ENCODE data around the gene ADSS2. TPM values are rescaled to one million over a fixed set of nuclear protein-coding genes. Genes with fewer than 3 reads are reported as not detected.
"Not testable (repeated sequence)": the region's sequence is repeated elsewhere in the genome, so short reads cannot be mapped to it uniquely, and the experiment has no call there.

Gene ADSS2
- total and polyA plus RNA-seq, 4 donors = 38.9 to 58.2 (median 52.5) TPM

DNA sequence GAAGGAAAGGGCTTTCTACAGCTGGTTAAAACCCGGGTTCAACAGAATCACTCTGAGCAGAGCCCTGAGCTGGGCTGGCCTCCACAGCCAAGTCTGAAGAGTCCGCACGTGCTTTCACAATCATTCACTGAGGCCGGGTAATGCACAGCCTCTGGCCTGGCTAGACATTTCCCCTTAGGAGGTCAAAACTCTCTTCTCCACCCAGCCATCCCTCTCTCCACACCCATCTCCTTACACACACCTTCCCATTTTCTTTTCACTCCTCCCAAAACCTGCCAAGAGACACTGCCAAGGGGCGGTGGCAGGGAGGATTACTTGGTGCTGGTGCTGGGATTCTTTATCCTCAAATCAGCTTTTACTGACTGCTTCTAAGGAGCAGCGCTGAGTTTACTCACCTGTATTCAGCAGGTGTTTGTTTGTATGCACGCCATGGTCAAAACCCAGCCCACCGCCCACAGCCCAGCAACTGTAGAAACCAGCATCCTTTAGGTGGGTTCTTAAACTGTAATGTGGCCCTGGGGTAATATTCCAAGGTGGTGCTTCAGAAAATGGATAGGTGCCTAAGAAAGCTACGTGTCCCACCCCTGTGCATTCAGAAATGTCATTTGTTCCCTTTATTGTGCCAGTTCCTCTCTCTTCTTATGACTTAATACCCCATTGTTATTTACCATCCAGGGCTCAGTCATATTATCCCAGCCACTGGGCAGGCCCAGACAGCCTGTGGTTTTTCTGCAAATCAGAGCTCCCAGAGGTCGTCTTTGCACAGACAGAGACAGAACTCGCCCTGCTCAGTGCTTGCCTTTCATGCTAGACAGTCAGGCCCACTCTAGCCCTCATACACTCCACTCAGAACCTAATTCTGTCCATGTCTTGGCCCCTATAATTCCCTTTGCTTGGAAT, 80.2 kb downstream of the ADSS2 start:
- no peaks in the 10 kb centered on the region for H3K9me3 ChIP-seq (ENCODE audit: control insufficient read depth, insufficient read depth, low read length)
- no peak for DNase-seq (ENCODE audit: low read depth in 4 of 6, low spot score in 6 of 6)
- no peak overlapping the region for H3K27ac ChIP-seq (ENCODE audit: low read depth, low read length)
- H3K36me3 ChIP-seq (ENCODE audit: control insufficient read depth, insufficient read depth, low read length) = no peaks in the 10 kb centered on the region
- H3K27me3 ChIP-seq (ENCODE audit: control insufficient read depth, insufficient read depth, low read length) = no peaks in the 10 kb centered on the region
- H3K4me1 ChIP-seq (ENCODE audit: control insufficient read depth, insufficient read depth, low read length) = no peaks in the 10 kb centered on the region
- 82% methylated on average over 11 of the region's 11 CpGs for WGBS (ENCODE audit: insufficient coverage)
- no peak overlapping the region for H3K4me3 ChIP-seq (ENCODE audit: low read depth, low read length)

DNA sequence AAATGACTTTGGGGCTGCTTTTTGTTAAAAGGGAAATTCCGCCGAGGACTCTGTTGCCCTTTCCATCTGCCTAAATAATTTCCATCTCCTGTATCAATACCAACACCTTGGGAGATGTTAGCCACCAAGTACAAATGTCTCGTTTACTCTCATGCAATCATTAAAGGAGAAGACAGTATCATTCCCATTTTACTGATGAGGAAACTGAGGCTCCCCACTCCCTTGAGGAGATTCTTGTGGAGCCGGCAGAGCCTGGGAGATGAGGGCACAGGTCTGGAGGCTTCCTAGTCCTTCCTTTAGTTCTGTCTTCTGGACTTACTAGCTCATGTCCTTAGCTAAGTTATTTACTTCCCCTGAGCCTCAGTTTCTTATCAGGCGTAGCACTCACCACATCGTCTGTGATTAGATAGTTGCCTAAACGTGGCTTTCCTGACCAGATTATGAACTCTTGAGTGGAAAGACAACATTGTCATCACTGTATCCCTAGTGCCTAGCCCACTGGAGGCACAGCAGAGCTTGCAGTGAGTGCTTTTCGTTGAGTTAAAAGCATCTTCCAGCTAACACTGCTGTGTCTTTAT, 81.6 kb downstream of the ADSS2 start:
- H3K4me3 ChIP-seq (ENCODE audit: low read depth, low read length) = no peak overlapping the region
- WGBS (ENCODE audit: insufficient coverage) = 91% methylated on average over 5 of the region's 8 CpGs
- no peak for DNase-seq (ENCODE audit: low read depth in 4 of 6, low spot score in 6 of 6)
- H3K4me1 ChIP-seq (ENCODE audit: control insufficient read depth, insufficient read depth, low read length) = no peaks in the 10 kb centered on the region
- no peak overlapping the region for H3K27ac ChIP-seq (ENCODE audit: low read depth, low read length)
- no peaks in the 10 kb centered on the region for H3K36me3 ChIP-seq (ENCODE audit: control insufficient read depth, insufficient read depth, low read length)
- peaks cover 2% of the 10 kb centered on the region for H3K9me3 ChIP-seq (ENCODE audit: control insufficient read depth, insufficient read depth, low read length)
- no peaks in the 10 kb centered on the region for H3K27me3 ChIP-seq (ENCODE audit: control insufficient read depth, insufficient read depth, low read length)

DNA sequence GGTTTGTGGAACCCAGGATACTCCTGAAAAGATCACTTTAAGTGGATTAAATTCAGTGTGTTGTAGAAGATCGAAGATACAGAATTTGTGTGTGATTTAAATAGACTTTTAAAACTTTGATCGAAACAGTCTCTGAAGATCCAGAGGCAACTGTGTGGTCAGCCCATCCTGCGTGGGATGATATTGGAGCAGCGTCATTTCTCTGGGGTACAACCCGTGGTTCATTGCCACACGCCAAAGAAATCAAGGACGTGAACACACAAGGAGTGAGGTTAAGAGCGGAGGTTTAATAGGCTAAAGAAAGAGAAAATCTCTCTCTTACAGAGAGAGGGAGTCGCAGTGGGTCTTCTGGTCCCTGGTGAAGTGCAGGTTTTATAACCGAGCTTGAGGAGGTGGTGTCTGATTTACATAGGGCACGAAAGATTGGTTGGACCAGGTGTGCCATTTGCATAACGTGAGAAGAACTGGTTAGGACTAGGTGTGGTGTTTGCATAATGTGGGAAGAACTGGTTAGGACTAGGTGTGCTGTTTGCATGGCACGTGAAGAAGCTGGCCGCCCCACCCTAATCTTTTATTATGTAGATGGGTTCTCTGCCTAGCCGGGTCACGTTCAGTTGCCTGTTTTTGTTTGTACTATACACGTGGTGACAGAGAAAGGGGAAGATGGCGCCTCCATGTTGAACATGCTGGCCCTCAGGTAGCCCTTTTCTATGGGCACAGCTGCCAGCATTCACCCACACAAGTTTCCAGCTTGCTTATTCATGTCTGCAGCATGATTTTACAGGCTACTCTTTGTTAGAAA, 82.3 kb downstream of the ADSS2 start:
- 74% methylated on average over 13 of the region's 18 CpGs for WGBS (ENCODE audit: insufficient coverage)
- DNase-seq (ENCODE audit: low read depth in 4 of 6, low spot score in 6 of 6) = no peak
- no peaks in the 10 kb centered on the region for H3K4me1 ChIP-seq (ENCODE audit: control insufficient read depth, insufficient read depth, low read length)

DNA sequence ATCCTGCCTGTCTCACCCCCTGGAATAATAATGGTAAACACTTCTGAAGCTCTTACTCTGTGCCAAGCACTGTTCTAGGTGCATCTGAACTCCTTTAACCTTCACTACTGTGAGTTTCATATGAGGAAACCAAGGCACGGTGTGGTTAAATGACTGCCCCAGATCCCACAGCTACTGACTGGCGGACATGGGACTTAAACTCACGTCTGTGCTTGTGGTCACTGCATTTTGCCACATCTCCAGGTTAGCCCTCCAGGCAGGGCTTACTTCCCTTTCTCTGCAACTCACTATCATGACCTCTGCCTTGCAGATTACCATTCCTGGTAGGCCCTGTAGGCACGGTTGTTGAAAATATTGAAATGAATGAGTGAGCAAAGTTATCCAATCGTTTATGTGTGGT, 83.4 kb downstream of the ADSS2 start:
- 90% methylated on average over 4 of the region's 5 CpGs for WGBS (ENCODE audit: insufficient coverage)
- no peak for DNase-seq (ENCODE audit: low read depth in 4 of 6, low spot score in 6 of 6)
- no peaks in the 10 kb centered on the region for H3K36me3 ChIP-seq (ENCODE audit: control insufficient read depth, insufficient read depth, low read length)
- H3K4me3 ChIP-seq (ENCODE audit: low read depth, low read length) = no peak overlapping the region
- H3K4me1 ChIP-seq (ENCODE audit: control insufficient read depth, insufficient read depth, low read length) = no peaks in the 10 kb centered on the region
- peaks cover 3% of the 10 kb centered on the region for H3K9me3 ChIP-seq (ENCODE audit: control insufficient read depth, insufficient read depth, low read length)
- H3K27me3 ChIP-seq (ENCODE audit: control insufficient read depth, insufficient read depth, low read length) = no peaks in the 10 kb centered on the region
- no peak overlapping the region for H3K27ac ChIP-seq (ENCODE audit: low read depth, low read length)

More for the DNA sequence above, 82.3 kb downstream of the ADSS2 start:
- Histone ChIP-seq H3K9me3 (ENCODE audit: control insufficient read depth, insufficient read depth, low read length) (peaks cover 3% of the 10 kb centered on the region), H3K27me3 (ENCODE audit: control insufficient read depth, insufficient read depth, low read length) (no peaks in the 10 kb centered on the region), H3K36me3 (ENCODE audit: control insufficient read depth, insufficient read depth, low read length) (no peaks in the 10 kb centered on the region), H3K27ac (ENCODE audit: low read depth, low read length) (no peak overlapping the region), H3K4me3 (ENCODE audit: low read depth, low read length) (no peak overlapping the region)

DNA sequence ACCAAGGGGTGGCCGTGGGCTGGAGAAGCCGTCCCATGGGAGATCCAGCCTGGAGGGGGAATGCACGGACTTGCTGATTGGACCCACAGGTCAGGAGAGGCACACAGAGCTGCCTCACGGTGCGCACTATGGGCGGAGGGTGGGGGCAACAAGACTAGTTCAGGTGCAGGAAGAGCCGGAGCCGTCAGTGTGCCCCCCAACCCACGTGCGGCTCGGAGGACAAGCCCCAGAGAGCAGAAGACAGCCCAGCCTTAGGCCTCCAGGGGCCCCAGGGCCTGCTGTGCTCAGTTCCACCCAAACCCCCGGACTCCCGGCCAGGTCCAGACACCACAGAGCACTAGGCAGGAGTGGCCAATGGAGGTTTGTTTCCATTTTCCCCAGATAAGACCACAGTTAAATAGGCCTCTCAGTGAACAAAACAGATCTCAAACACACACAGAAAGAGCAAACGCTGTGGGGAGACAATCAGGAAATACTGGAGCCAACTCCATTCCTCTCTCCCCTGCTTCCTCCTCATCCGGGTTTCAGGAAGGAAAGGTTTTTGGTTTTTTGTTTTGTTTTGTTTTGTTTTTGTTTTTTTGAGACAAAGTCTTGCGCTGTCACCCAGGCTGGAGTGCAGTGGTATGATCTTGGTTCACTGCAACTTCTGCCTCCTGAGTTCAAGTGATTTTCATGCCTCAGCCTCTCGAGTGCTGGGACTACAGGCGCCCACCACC, 84.2 kb downstream of the ADSS2 start:
- Histone ChIP-seq H3K4me1 (ENCODE audit: control insufficient read depth, insufficient read depth, low read length) (no peaks in the 10 kb centered on the region), H3K36me3 (ENCODE audit: control insufficient read depth, insufficient read depth, low read length) (no peaks in the 10 kb centered on the region), H3K4me3 (ENCODE audit: low read depth, low read length) (no peak overlapping the region), H3K27ac (ENCODE audit: low read depth, low read length) (no peak overlapping the region), H3K27me3 (ENCODE audit: control insufficient read depth, insufficient read depth, low read length) (no peaks in the 10 kb centered on the region), H3K9me3 (ENCODE audit: control insufficient read depth, insufficient read depth, low read length) (peaks cover 3% of the 10 kb centered on the region)
- no peak for DNase-seq (ENCODE audit: low read depth in 4 of 6, low spot score in 6 of 6)
- WGBS (ENCODE audit: insufficient coverage) = 88% methylated on average over 16 of the region's 18 CpGs

DNA sequence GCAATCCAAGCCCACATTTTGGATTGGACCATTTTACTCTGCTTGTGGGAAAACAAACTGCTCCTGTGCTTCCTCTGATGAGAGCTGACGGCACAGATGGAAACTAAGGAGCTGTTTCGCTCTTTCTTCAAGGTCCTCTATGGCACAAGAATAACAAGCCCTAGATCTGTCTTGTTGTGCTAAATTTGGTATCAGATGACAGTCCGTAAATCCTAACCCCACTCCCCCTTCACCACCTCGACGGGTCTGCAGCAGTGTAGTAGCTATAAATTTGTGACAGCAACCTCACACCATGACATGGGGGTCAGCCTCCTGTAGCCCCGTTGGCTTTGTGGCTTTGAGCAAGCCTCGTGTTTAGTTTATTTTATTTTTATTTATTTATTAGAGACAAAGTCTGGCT, 85.9 kb downstream of the ADSS2 start:
- H3K27me3 ChIP-seq (ENCODE audit: control insufficient read depth, insufficient read depth, low read length) = no peaks in the 10 kb centered on the region
- no peak for DNase-seq (ENCODE audit: low read depth in 4 of 6, low spot score in 6 of 6)
- peaks cover 4% of the 10 kb centered on the region for H3K4me1 ChIP-seq (ENCODE audit: control insufficient read depth, insufficient read depth, low read length)
- peaks cover 3% of the 10 kb centered on the region for H3K9me3 ChIP-seq (ENCODE audit: control insufficient read depth, insufficient read depth, low read length)
- H3K36me3 ChIP-seq (ENCODE audit: control insufficient read depth, insufficient read depth, low read length) = no peaks in the 10 kb centered on the region
- no peak overlapping the region for H3K4me3 ChIP-seq (ENCODE audit: low read depth, low read length)
- H3K27ac ChIP-seq (ENCODE audit: low read depth, low read length) = no peak overlapping the region
- 38% methylated on average over 1 of the region's 7 CpGs for WGBS (ENCODE audit: insufficient coverage)

DNA sequence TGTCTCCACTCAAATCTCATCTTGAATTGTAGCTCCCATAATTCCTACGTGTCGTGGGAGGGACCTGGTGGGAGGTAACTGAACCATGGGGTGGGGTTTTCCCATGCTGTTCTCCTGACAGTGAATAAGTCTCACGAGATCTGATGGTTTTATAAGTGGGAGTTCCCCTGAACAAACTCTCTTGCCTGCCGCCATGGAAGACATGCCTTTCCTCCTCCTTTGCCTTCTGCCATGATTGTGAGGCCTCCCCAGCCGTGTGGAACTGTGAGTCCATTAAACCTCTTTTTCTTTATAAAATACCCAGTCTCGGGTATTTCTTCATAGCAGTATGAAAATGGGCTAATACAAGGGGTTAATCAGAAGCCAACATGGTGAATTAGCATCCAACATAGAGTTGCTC, 86.4 kb downstream of the ADSS2 start:
- not testable (repeated sequence) for H3K4me1 ChIP-seq (ENCODE audit: control insufficient read depth, insufficient read depth, low read length); H3K36me3 ChIP-seq (ENCODE audit: control insufficient read depth, insufficient read depth, low read length); H3K27ac ChIP-seq (ENCODE audit: low read depth, low read length); H3K4me3 ChIP-seq (ENCODE audit: low read depth, low read length); H3K9me3 ChIP-seq (ENCODE audit: control insufficient read depth, insufficient read depth, low read length); H3K27me3 ChIP-seq (ENCODE audit: control insufficient read depth, insufficient read depth, low read length); DNase-seq (ENCODE audit: low read depth in 4 of 6, low spot score in 6 of 6)
- no CpG with 5 or more reads among the region's 6 CpGs for WGBS (ENCODE audit: insufficient coverage)

DNA sequence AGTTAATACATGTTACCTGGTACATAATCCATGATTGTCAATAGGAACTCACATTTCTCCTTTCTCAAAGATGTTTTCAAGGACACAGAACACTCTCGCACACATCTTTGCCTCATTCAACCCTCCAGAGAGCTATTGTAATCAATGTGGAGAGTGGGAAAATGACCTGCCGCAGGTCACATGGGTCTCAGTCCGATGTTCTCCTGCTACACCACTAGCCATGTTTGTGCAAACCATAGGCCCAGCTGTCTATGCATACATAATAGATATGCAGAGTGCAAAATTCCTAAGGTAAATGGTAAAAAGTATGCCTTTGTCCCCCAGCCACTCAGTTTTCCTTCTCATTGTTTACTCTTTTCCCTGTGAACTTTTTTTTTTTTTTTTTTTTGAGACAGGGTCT, 89.2 kb downstream of the ADSS2 start:
- H3K27ac ChIP-seq (ENCODE audit: low read depth, low read length) = peak overlapping the region; percentile 0
- WGBS (ENCODE audit: insufficient coverage) = no CpG with 5 or more reads among the region's 3 CpGs
- DNase-seq (ENCODE audit: low read depth in 4 of 6, low spot score in 6 of 6) = no peak
- H3K27me3 ChIP-seq (ENCODE audit: control insufficient read depth, insufficient read depth, low read length) = no peaks in the 10 kb centered on the region
- H3K4me3 ChIP-seq (ENCODE audit: low read depth, low read length) = no peak overlapping the region
- H3K4me1 ChIP-seq (ENCODE audit: control insufficient read depth, insufficient read depth, low read length) = peaks cover 4% of the 10 kb centered on the region
- H3K36me3 ChIP-seq (ENCODE audit: control insufficient read depth, insufficient read depth, low read length) = no peaks in the 10 kb centered on the region
- peaks cover 3% of the 10 kb centered on the region for H3K9me3 ChIP-seq (ENCODE audit: control insufficient read depth, insufficient read depth, low read length)

DNA sequence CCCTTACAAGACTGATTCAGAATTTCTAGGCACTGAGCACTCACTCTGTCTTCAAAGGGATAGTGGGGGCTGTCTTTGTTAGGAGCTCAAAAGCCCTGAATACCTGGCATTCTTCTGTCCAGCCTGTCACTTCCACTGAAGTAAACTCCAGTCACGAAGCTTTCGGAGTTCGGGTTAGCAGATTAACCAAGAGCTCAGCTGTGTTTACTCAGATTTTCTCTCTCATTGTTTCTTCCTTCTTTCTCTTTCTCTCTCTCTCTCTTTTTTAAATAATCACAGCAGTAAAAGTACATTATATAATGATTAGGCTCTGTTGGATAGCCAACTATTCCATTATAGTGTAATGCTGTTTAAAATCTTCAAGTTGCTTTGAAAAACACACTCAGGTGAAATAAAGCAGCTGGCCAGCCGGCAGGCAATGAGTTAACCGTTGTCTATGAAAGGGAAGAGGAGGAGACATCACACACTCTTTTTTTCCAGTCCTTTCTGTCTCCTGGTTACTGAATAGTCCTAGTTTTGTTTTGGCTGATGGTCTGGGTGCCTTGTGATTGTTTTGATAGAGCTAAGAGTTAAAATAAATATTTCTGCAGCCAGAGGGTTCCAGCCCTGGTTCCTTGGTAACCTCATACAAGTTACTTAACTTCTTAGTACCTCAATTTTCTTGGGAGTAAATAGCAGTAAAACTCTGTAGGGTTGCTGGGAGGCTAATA, 89.8 kb downstream of the ADSS2 start:
- peak overlapping the region; percentile 9 for H3K4me3 ChIP-seq (ENCODE audit: low read depth, low read length)
- peaks cover 3% of the 10 kb centered on the region for H3K9me3 ChIP-seq (ENCODE audit: control insufficient read depth, insufficient read depth, low read length)
- WGBS (ENCODE audit: insufficient coverage) = 4% methylated on average over 3 of the region's 5 CpGs
- peaks cover 4% of the 10 kb centered on the region for H3K4me1 ChIP-seq (ENCODE audit: control insufficient read depth, insufficient read depth, low read length)
- no peaks in the 10 kb centered on the region for H3K27me3 ChIP-seq (ENCODE audit: control insufficient read depth, insufficient read depth, low read length)
- H3K36me3 ChIP-seq (ENCODE audit: control insufficient read depth, insufficient read depth, low read length) = no peaks in the 10 kb centered on the region
- DNase-seq (ENCODE audit: low read depth in 4 of 6, low spot score in 6 of 6) = peak in 3 of 6 donors; percentile 22 to 62 (median 52)
- H3K27ac ChIP-seq (ENCODE audit: low read depth, low read length) = peak overlapping the region; percentile 25

All from spinal cord (tissue), 10 donors.